ENCODE results near the gene SEMA6A. TPM values are rescaled to one million over a fixed set of nuclear protein-coding genes. Genes with fewer than 3 reads are reported as not detected.
"Not testable (repeated sequence)": the region's sequence is repeated elsewhere in the genome, so short reads cannot be mapped to it uniquely, and the experiment has no call there.

SEMA6A gene
- total RNA-seq, 1 donor from 2014 or later, result 17.8 TPM

- H3K4me3 ChIP-seq, result no peak overlapping the region
- no peak for DNase-seq (ENCODE audit: low spot score in 2 of 2)
- H3K27me3 ChIP-seq, result no peaks in the 10 kb centered on the region
- no peak for TF ChIP-seq CTCF (IDR thresholded peaks at IDR 0.05)
- no peaks in the 10 kb centered on the region for H3K4me1 ChIP-seq
- no peaks in the 10 kb centered on the region for H3K36me3 ChIP-seq
- intact Hi-C loops (cut with DNase I), result no loop called here
- H3K9me3 ChIP-seq, result peaks cover 0 to 21% of the 10 kb centered on the region in 2 donors
- no peak overlapping the region for H3K27ac ChIP-seq
Measured at GRCh38 chr5:116546033-116546742, 28.4 kb downstream of the SEMA6A start.

GRCh38 chr5:116545465-116545864, 29.2 kb downstream of the SEMA6A start:
- H3K36me3 ChIP-seq; H3K4me1 ChIP-seq; intact Hi-C loops (cut with DNase I); H3K27ac ChIP-seq; DNase-seq (ENCODE audit: low spot score in 2 of 2); H3K27me3 ChIP-seq; H3K4me3 ChIP-seq: not testable (repeated sequence)
- peaks cover 0 to 21% of the 10 kb centered on the region in 2 donors for H3K9me3 ChIP-seq

GRCh38 chr5:116544531-116545241, 29.9 kb downstream of the SEMA6A start:
- peaks cover 0 to 21% of the 10 kb centered on the region in 2 donors for H3K9me3 ChIP-seq
- no peak overlapping the region for H3K4me3 ChIP-seq
- DNase-seq (ENCODE audit: low spot score in 2 of 2), result no peak
- H3K36me3 ChIP-seq, result no peaks in the 10 kb centered on the region
- H3K27me3 ChIP-seq, result no peaks in the 10 kb centered on the region
- H3K4me1 ChIP-seq, result no peaks in the 10 kb centered on the region
- TF ChIP-seq CTCF (IDR thresholded peaks at IDR 0.05), result no peak
- intact Hi-C loops (cut with DNase I), result no loop called here
- H3K27ac ChIP-seq, result no peak overlapping the region

- Histone ChIP-seq H3K4me3 (no peak overlapping the region), H3K4me1 (no peaks in the 10 kb centered on the region), H3K27ac (no peak overlapping the region), H3K9me3 (peaks cover 0 to 21% of the 10 kb centered on the region in 2 donors), H3K36me3 (no peaks in the 10 kb centered on the region), H3K27me3 (no peaks in the 10 kb centered on the region)
- TF ChIP-seq CTCF (IDR thresholded peaks at IDR 0.05), result no peak
- DNase-seq (ENCODE audit: low spot score in 2 of 2), result no peak
- intact Hi-C loops (cut with DNase I), result no loop called here
Measured at GRCh38 chr5:116543501-116543900, 31.1 kb downstream of the SEMA6A start.

- Histone ChIP-seq H3K4me1 (no peaks in the 10 kb centered on the region), H3K27me3 (no peaks in the 10 kb centered on the region), H3K36me3 (no peaks in the 10 kb centered on the region), H3K4me3 (no peak overlapping the region), H3K27ac (no peak overlapping the region), H3K9me3 (peaks cover 0 to 21% of the 10 kb centered on the region in 2 donors)
- no peak for DNase-seq (ENCODE audit: low spot score in 2 of 2)
- TF ChIP-seq CTCF (IDR thresholded peaks at IDR 0.05), result no peak
- intact Hi-C loops (cut with DNase I), result no loop called here
Measured at GRCh38 chr5:116542619-116543018, 32.0 kb downstream of the SEMA6A start.

GRCh38 chr5:116539222-116539621, 35.4 kb downstream of the SEMA6A start:
- DNase-seq (ENCODE audit: low spot score in 2 of 2), result no peak
- no peaks in the 10 kb centered on the region for H3K9me3 ChIP-seq
- no peak overlapping the region for H3K4me3 ChIP-seq
- intact Hi-C loops (cut with DNase I), result no loop called here
- H3K36me3 ChIP-seq, result no peaks in the 10 kb centered on the region
- no peak overlapping the region for H3K27ac ChIP-seq
- H3K4me1 ChIP-seq, result no peaks in the 10 kb centered on the region
- H3K27me3 ChIP-seq, result no peaks in the 10 kb centered on the region
- TF ChIP-seq CTCF (IDR thresholded peaks at IDR 0.05), result no peak

Measured in ascending aorta (tissue), 2 donors.